CD14-positive monocyte (primary cell): Measurements from ENCODE around the gene GTF3C2. TPM values are rescaled to one million over a fixed set of nuclear protein-coding genes. Genes with fewer than 3 reads are reported as not detected.

ENCODE experiments used
- DNase-seq, 3 donors: peaks; one replicate each; pipeline ENCODE4 v3.0.0-alpha.2; 2011 to 2022
- H2AFZ ChIP-seq: 2 replicates; pipeline ENCODE4 v1.6.0; 2012; ENCODE audit warnings: mild to moderate bottlenecking, low read depth, low read length, inconsistent platforms; ENCODE audit not compliant: insufficient read depth, poor library complexity, severe bottlenecking
- H3K27ac ChIP-seq, 2 donors: 1 replicate in 1 of 2; 2 replicates in 1 of 2; pipeline ENCODE4 v1.5.1; 2012 to 2013; ENCODE audit warnings: low read length in 2 of 2, control low read depth in 1 of 2, inconsistent platforms in 1 of 2, low read depth in 1 of 2, mild to moderate bottlenecking in 1 of 2
- H3K27me3 ChIP-seq, 2 donors: one replicate each; pipeline versions ENCODE4 v1.6.0 to v1.6.1; 2011 to 2013; ENCODE audit warnings: low read length in 2 of 2; ENCODE audit not compliant: control insufficient read depth in 2 of 2, insufficient read depth in 2 of 2
- H3K36me3 ChIP-seq, 2 donors: replicated peaks in 1 of 2; 1 replicate in 1 of 2; 2 replicates in 1 of 2; pipeline versions ENCODE4 v1.5.1 to v1.6.1; 2012 to 2013; ENCODE audit warnings: low read length in 2 of 2, control low read depth in 1 of 2, inconsistent platforms in 1 of 2, mild to moderate bottlenecking in 1 of 2; ENCODE audit not compliant: insufficient read depth in 2 of 2, control insufficient read depth in 1 of 2
- H3K4me1 ChIP-seq, 2 donors: 1 replicate in 1 of 2; 2 replicates in 1 of 2; pipeline versions ENCODE4 v1.5.1 to v1.6.1; 2012 to 2013; ENCODE audit warnings: low read length in 2 of 2, control low read depth in 1 of 2, inconsistent platforms in 1 of 2, mild to moderate bottlenecking in 1 of 2, moderate library complexity in 1 of 2; ENCODE audit not compliant: insufficient read depth in 2 of 2, control insufficient read depth in 1 of 2
- H3K4me2 ChIP-seq: replicated peaks from 2 replicates; pipeline ENCODE3; 2012; ENCODE audit warnings: low read length, moderate library complexity, mild to moderate bottlenecking; ENCODE audit not compliant: poor library complexity, severe bottlenecking; ENCODE audit errors: extremely low read depth
- H3K4me3 ChIP-seq, 3 experiments: fragments of 200-600 bp in 1 of 3; sonication (generic) in 1 of 3; replicated peaks in 1 of 3; 1 replicate in 2 of 3; 2 replicates in 1 of 3; pipeline ENCODE4 v1.5.1; 2011 to 2013; ENCODE audit warnings: low read length in 3 of 3, mild to moderate bottlenecking in 3 of 3, control low read depth in 2 of 3, low read depth in 2 of 3, inconsistent platforms in 1 of 3, moderate library complexity in 1 of 3
- H3K79me2 ChIP-seq: 2 replicates; pipeline ENCODE4 v1.6.0; 2012; ENCODE audit warnings: mild to moderate bottlenecking, control low read depth, inconsistent platforms, low read length, moderate library complexity; ENCODE audit not compliant: insufficient read depth
- H3K9ac ChIP-seq: 2 replicates; pipeline ENCODE4 v1.6.0; 2017; ENCODE audit warnings: low read length, mild to moderate bottlenecking; ENCODE audit not compliant: insufficient read depth, poor library complexity, severe bottlenecking
- H3K9me3 ChIP-seq, 2 donors: replicated peaks in 1 of 2; 1 replicate in 1 of 2; 2 replicates in 1 of 2; pipeline versions ENCODE4 v1.5.1 to v1.6.1; 2012 to 2013; ENCODE audit warnings: low read length in 2 of 2, control low read depth in 1 of 2; ENCODE audit not compliant: control insufficient read depth in 1 of 2, insufficient read depth in 1 of 2
- H4K20me1 ChIP-seq: 2 replicates; pipeline ENCODE4 v1.6.0; 2012; ENCODE audit warnings: mild to moderate bottlenecking, low read length, control low read depth, moderate library complexity; ENCODE audit not compliant: insufficient read depth
- H3K27ac Mint-ChIP-seq, 7 donors: one replicate each; pipeline ENCODE4 v1.8.0; 2020; ENCODE audit warnings: mild to moderate bottlenecking in 7 of 7, mixed read lengths in 7 of 7, moderate library complexity in 6 of 7, inconsistent platforms in 2 of 7
- H3K27me3 Mint-ChIP-seq, 3 donors: one replicate each; pipeline ENCODE4 v1.8.0; 2021 to 2022; ENCODE audit warnings: low read depth in 3 of 3, mild to moderate bottlenecking in 3 of 3, mixed read lengths in 3 of 3, moderate library complexity in 3 of 3, inconsistent platforms in 1 of 3
- H3K36me3 Mint-ChIP-seq, 2 donors: one replicate each; pipeline ENCODE4 v1.8.0; 2020; ENCODE audit warnings: mixed read lengths in 2 of 2, inconsistent platforms in 1 of 2, mild to moderate bottlenecking in 1 of 2
- H3K4me1 Mint-ChIP-seq: one replicate; pipeline ENCODE4 v1.8.0; 2020; ENCODE audit warnings: mild to moderate bottlenecking, mixed read lengths
- H3K4me3 Mint-ChIP-seq, 2 donors: one replicate each; pipeline ENCODE4 v1.8.0; 2020; ENCODE audit warnings: mild to moderate bottlenecking in 2 of 2, mixed read lengths in 2 of 2, moderate library complexity in 1 of 2
- H3K9me3 Mint-ChIP-seq, 7 donors: one replicate each; pipeline ENCODE4 v1.8.0; 2020 to 2022; ENCODE audit warnings: mixed read lengths in 7 of 7, mild to moderate bottlenecking in 6 of 7, moderate library complexity in 6 of 7, inconsistent platforms in 2 of 7
- CTCF ChIP-seq: fragments of 200-600 bp; IDR thresholded peaks from one replicate; pipeline ENCODE4 v1.8.0; 2022; ENCODE audit warnings: antibody characterized with exemption, mild to moderate bottlenecking
- WGBS: methylation state at CpG from one replicate; pipeline ENCODE4 v1.1.5; 2013; ENCODE audit warnings: missing lambda C conversion rate; ENCODE audit not compliant: insufficient coverage; 5-methylcytosine and 5-hydroxymethylcytosine counted together
- intact Hi-C, 2 donors: fragments of 100-400 bp; cut with micrococcal nuclease; formaldehyde crosslinking; loops; one replicate each; pipeline versions ENCODE4 v1.15.0 to v1.15.1; 2023
- polyA plus RNA-seq, 3 donors: library from polyadenylated mRNA; depleted of rRNA in 1 of 3; unstranded in 2 of 3; stranded (reverse) in 1 of 3; fragments of 300-500 nt in 2 of 3; fragments of >200 nt in 1 of 3; fragmentation: Illumina TruSeq in 2 of 3; gene quantifications; 1 replicate in 2 of 3; 2 replicates in 1 of 3; pipeline ENCODE4 v1.2.3, GENCODE V29; 2012 to 2021

GTF3C2 gene
- polyA plus RNA-seq, 3 donors: 34.4 to 70.8 (median 41.7) TPM

DNA sequence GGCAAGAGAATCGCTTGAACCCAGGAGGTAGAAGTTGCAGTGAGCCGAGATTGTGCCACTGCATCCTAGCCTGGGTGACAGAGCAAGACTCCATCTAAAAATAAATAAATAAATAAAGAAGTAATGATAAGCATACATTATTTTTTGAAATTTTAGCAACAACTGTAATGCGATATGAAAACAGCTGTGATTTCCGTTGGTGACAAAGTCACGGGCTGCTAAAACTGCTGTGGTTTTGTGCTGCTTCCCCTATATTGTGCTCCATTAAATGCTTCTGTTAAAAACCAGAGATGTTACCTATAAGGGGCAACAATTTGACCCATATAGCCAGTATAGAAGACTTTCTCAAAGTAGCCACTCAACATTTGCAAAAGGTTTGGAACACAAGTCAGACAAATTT lies 66.0 kb downstream of the GTF3C2 start:
- 22% methylated on average over 3 of the region's 5 CpGs for WGBS
- intact Hi-C loops: no loop called here

GRCh38 chr2:27288610-27289009 lies 68.0 kb downstream of the GTF3C2 start:
- Mint-ChIP-seq H3K36me3 (no peaks in the 10 kb centered on the region), H3K4me1 (peaks cover 2% of the 10 kb centered on the region), H3K4me3 (no peak overlapping the region), H3K27me3 (peaks cover 1 to 7% (median 4%) of the 10 kb centered on the region in 3 donors), H3K9me3 (no peaks in the 10 kb centered on the region), H3K27ac (no peak overlapping the region)
- Histone ChIP-seq H3K4me3 (no peak overlapping the region), H4K20me1 (no peaks in the 10 kb centered on the region), H3K27me3 (no peaks in the 10 kb centered on the region), H3K9me3 (no peaks in the 10 kb centered on the region), H3K9ac (no peak overlapping the region), H3K79me2 (no peaks in the 10 kb centered on the region), H3K4me2 (no peak overlapping the region), H2AFZ (no peak overlapping the region), H3K27ac (no peak overlapping the region), H3K4me1 (peaks cover 0 to 7% of the 10 kb centered on the region in 2 donors), H3K36me3 (no peaks in the 10 kb centered on the region)
- no peak for TF ChIP-seq CTCF
- no peak for DNase-seq
- intact Hi-C loops: no loop called here
- no CpG with 5 or more reads among the region's 3 CpGs for WGBS

More for the DNA sequence above, 66.0 kb downstream of the GTF3C2 start:
- no peaks in the 10 kb centered on the region for H4K20me1 ChIP-seq
- no peak overlapping the region for H3K4me3 ChIP-seq
- no peak for DNase-seq
- Mint-ChIP-seq H3K4me1 (no peaks in the 10 kb centered on the region), H3K4me3 (no peak overlapping the region), H3K36me3 (no peaks in the 10 kb centered on the region), H3K27ac (no peak overlapping the region), H3K9me3 (no peaks in the 10 kb centered on the region), H3K27me3 (peaks cover 1 to 9% (median 4%) of the 10 kb centered on the region in 3 donors)
- no peaks in the 10 kb centered on the region for H3K79me2 ChIP-seq
- no peaks in the 10 kb centered on the region for H3K36me3 ChIP-seq
- no peak overlapping the region for H3K27ac ChIP-seq
- H3K9me3 ChIP-seq: no peaks in the 10 kb centered on the region
- H3K27me3 ChIP-seq: no peaks in the 10 kb centered on the region
- TF ChIP-seq CTCF: no peak
- no peak overlapping the region for H2AFZ ChIP-seq
- peaks cover 0 to 7% of the 10 kb centered on the region in 2 donors for H3K4me1 ChIP-seq
- no peak overlapping the region for H3K4me2 ChIP-seq
- no peak overlapping the region for H3K9ac ChIP-seq
